HG03442 (cell line): Measurements from ENCODE around the gene HDAC7.

Source experiments
- ATAC-seq: cut with Tn5 transposase; IDR thresholded peaks from one replicate; pipeline ENCODE4 v1.9.1; 2021; ENCODE audit warnings: mild to moderate bottlenecking, moderate library complexity; ENCODE audit not compliant: unreplicated experiment

HDAC7 gene

GRCh38 chr12:47819896-47820630, at the start of gene HDAC7:
Gene HDAC7 (minus strand): TSS chr12:47819903. CDS start chr12:47819785, 118 bp downstream.
- ATAC-seq, result peak; percentile 34

GRCh38 chr12:47868552-47869031, 48.9 kb upstream of the HDAC7 start:
- peak; percentile 62 for ATAC-seq

- no peak for ATAC-seq
Observed at GRCh38 chr12:47868041-47868440, 48.3 kb upstream of the HDAC7 start.

GRCh38 chr12:47867495-47867941, 47.8 kb upstream of the HDAC7 start:
- ATAC-seq, result no peak

GRCh38 chr12:47864646-47865235, 45.0 kb upstream of the HDAC7 start:
- no peak for ATAC-seq

GRCh38 chr12:47863985-47864384, 44.3 kb upstream of the HDAC7 start:
- no peak for ATAC-seq

GRCh38 chr12:47863467-47863866, 43.8 kb upstream of the HDAC7 start:
- ATAC-seq, result no peak

GRCh38 chr12:47862881-47863280, 43.2 kb upstream of the HDAC7 start:
- no peak for ATAC-seq

GRCh38 chr12:47862167-47862750, 42.6 kb upstream of the HDAC7 start:
- ATAC-seq, result no peak

- no peak for ATAC-seq
Observed at GRCh38 chr12:47860873-47861272, 41.2 kb upstream of the HDAC7 start.

- ATAC-seq, result no peak
Observed at GRCh38 chr12:47860279-47860841, 40.7 kb upstream of the HDAC7 start.

- no peak for ATAC-seq
Observed at GRCh38 chr12:47858511-47859266, 39.0 kb upstream of the HDAC7 start.

GRCh38 chr12:47856721-47857575, 37.2 kb upstream of the HDAC7 start:
- ATAC-seq, result no peak

GRCh38 chr12:47856094-47856493, 36.4 kb upstream of the HDAC7 start:
- ATAC-seq, result no peak

- no peak for ATAC-seq
Observed at GRCh38 chr12:47855502-47855901, 35.8 kb upstream of the HDAC7 start.

GRCh38 chr12:47854531-47854930, 34.8 kb upstream of the HDAC7 start:
- no peak for ATAC-seq

- ATAC-seq, result no peak
Observed at GRCh38 chr12:47852096-47852571, 32.4 kb upstream of the HDAC7 start.

GRCh38 chr12:47851303-47851952, 31.7 kb upstream of the HDAC7 start:
- no peak for ATAC-seq
